ENCODE measurements around the gene IKZF3.
A peak's percentile ranks its signal among the peaks of the same experiment; 100 is the strongest.
"Not testable (repeated sequence)": the region's sequence is repeated elsewhere in the genome, so short reads cannot be mapped to it uniquely, and the experiment has no call there.

Gene IKZF3

GRCh38 chr17:39738983-39739884, 124.9 kb downstream of the IKZF3 start:
- DNase-seq (ENCODE audit: low spot score): peak; percentile 74

GRCh38 chr17:39738568-39738901, 125.6 kb downstream of the IKZF3 start:
- DNase-seq (ENCODE audit: low spot score): peak; percentile 76

DNA sequence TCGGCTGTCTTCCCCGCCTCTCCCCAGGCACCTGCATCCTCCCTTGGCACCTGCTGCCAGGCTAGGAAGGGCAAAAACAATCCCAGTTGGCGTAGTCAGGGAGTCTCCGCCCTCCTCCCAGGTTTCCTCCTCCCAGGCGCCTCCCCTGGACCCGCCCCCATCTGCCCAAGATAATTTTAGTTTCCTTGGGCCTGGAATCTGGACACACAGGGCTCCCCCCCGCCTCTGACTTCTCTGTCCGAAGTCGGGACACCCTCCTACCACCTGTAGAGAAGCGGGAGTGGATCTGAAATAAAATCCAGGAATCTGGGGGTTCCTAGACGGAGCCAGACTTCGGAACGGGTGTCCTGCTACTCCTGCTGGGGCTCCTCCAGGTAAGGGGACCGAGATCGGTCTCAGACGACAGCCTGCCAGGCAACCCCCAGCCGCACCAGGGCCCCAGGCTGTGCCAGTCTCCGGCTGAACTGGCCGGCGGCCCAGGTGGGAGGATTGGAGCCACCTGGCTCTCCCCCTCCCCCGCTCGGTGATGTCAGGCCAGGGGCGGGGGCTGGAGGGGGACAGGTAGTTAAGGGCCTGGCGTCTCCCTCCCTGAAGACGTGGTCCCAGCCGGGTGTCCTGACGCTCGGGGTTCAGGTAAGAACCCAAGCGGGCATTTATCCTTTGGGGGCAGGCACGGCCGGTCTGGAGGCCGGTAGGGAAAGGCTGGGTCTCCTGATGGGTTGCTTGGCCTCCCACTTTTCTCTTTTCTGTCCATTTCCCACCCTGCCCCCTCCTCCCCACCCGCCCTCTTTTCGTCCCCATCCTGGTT, 126.1 kb downstream of the IKZF3 start, which contains the start of gene GRB7:
Gene GRB7 (plus strand): TSS at position 179 of the 808 bp plus-strand sequence. CDS start 4,364 bp downstream, outside the sequence.
- no peak for DNase-seq (ENCODE audit: low spot score)

GRCh38 chr17:39737206-39737759, 126.8 kb downstream of the IKZF3 start:
- DNase-seq (ENCODE audit: low spot score): no peak

DNA sequence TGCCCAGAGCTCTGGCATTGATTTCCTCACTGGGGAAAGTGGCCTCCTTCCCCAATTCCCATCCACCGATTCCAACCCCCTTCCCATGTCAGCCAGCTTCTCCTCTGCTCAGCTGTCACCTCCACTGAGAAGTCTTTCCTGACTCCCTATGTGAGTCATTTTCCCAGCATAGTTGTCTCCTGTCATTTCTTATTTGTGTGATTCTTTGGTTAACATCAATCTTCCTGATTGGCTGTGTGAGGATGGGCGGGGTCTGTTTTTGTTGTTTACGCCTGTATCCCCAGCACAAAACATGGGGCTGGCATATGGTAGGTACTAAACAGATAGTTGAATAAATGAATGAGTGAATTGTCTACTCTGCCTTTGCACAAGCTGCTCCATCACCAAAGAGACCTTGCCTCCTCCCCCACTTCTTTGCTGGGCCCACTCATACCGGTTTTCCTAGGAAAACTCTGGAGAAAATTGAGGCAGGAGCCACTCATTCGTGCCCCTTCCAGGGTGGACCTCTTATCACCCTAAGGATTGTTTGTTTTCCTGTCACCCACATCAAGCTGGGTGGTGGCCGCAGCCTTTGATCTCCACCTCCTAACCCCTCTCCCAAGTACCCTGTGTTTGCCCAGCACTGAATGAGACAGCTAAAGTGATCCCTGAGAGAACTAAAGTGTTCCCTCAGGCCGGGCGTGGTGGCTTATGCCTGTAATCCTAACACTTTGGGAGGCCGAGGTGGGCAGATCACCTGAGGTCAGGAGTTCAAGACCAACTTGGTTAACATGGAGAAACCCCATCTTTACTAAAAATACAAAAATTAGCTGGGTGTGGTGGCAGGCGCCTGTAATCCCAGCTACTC, 127.6 kb downstream of the IKZF3 start:
- DNase-seq (ENCODE audit: low spot score): no peak

- DNase-seq (ENCODE audit: low spot score): no peak
Observed at GRCh38 chr17:39735882-39736281, 128.2 kb downstream of the IKZF3 start.

- no peak for DNase-seq (ENCODE audit: low spot score)
Observed at GRCh38 chr17:39732586-39732985, 131.5 kb downstream of the IKZF3 start.

GRCh38 chr17:39730095-39730921, 133.8 kb downstream of the IKZF3 start, which contains the start of gene MIEN1:
Gene MIEN1 (minus strand): TSS chr17:39730532. CDS start chr17:39730495, 37 bp downstream.
- peak; percentile 99 for DNase-seq (ENCODE audit: low spot score)

GRCh38 chr17:39729280-39729851, 134.7 kb downstream of the IKZF3 start:
- no peak for DNase-seq (ENCODE audit: low spot score)

GRCh38 chr17:39727556-39727955, 136.6 kb downstream of the IKZF3 start:
- DNase-seq (ENCODE audit: low spot score): no peak

DNA sequence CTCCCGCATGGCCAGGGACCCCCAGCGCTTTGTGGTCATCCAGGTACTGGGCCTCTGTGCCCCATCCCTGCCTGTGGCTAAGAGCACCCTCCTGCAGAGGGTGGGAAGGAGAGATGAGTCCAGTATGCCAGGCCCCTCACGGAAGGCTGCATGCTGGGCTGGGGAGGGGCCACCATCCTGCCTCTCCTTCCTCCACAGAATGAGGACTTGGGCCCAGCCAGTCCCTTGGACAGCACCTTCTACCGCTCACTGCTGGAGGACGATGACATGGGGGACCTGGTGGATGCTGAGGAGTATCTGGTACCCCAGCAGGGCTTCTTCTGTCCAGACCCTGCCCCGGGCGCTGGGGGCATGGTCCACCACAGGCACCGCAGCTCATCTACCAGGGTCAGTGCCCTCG, 137.5 kb downstream of the IKZF3 start:
- DNase-seq (ENCODE audit: low spot score): no peak

GRCh38 chr17:39725923-39726322, 138.2 kb downstream of the IKZF3 start:
- DNase-seq (ENCODE audit: low spot score): not testable (repeated sequence)

- no peak for DNase-seq (ENCODE audit: low spot score)
Observed at GRCh38 chr17:39724731-39725130, 139.4 kb downstream of the IKZF3 start.

DNA sequence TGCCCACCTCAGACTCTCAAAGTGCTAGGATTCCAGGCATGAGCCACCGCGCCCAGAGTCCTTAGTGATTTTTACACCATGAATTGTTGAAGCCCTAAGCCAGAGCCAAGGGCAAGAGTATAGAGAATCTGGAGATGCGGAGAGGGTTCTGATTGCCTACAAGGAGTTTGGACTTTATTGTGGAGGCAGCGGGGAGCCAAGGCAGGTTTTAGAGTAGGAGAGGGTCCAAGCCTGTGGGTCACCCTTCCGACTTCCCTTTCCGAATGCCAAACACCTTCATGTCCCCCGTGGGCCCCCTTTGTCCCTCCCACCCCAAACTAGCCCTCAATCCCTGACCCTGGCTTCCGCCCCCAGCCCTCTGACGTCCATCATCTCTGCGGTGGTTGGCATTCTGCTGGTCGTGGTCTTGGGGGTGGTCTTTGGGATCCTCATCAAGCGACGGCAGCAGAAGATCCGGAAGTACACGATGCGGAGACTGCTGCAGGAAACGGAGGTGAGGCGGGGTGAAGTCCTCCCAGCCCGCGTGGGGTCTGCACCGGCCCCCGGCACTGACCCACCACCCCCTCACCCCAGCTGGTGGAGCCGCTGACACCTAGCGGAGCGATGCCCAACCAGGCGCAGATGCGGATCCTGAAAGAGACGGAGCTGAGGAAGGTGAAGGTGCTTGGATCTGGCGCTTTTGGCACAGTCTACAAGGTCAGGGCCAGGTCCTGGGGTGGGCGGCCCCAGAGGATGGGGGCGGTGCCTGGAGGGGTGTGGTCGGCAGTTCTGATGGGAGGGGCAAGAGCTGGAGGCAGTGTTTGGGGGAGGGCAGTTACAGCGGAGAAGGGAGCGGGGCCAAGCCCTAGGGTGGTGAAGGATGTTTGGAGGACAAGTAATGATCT, 140.9 kb downstream of the IKZF3 start:
- no peak for DNase-seq (ENCODE audit: low spot score)

DNA sequence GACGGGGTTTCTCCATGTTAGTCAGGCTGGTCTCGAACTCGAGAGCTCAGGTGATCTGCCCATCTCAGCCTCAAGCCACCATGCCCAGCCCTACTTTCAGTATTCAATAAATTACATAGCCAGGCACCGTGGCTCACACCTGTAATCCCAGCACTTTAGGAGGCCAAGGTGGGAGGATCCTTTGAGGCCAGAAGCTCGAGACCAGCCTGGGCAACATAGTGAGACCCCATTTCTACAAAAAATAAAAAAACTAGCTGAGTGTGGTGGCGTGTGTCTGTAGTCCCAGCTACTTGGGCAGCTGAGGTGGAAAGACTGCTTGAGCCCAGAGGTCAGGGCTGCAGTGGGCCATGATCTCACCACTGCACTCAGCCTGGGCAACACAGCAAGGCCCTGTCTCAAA, 142.0 kb downstream of the IKZF3 start:
- no peak for DNase-seq (ENCODE audit: low spot score)

GRCh38 chr17:39719563-39720355, 144.4 kb downstream of the IKZF3 start:
- no peak for DNase-seq (ENCODE audit: low spot score)

DNA sequence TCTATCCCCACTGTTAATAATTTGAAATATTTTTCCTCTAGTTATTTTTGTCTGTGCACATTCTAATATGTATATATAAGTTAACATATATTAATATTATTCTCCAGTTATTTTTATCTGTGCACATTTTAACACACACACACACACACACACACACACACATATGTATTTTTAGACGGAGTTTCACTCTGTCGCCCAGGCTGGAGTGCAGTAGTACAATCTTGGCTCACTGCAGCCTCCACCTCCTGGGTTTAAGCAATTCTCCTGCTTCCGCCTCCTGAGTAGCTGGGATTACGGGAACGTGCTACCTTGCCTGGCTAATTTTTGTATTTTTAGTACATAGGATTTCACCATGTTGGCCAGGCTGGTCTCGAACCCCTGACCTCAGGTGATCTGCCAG, 146.5 kb downstream of the IKZF3 start:
- no peak for DNase-seq (ENCODE audit: low spot score)

GRCh38 chr17:39716879-39717536, 147.1 kb downstream of the IKZF3 start:
- DNase-seq (ENCODE audit: low spot score): no peak

Data from ecto neural progenitor cell (in vitro differentiated cells).